Spleen (tissue), 3 donors: ENCODE results near the gene ASTL.

ENCODE experiments used
- POLR2A ChIP-seq, 3 donors: fragments of 450-650 bp; IDR thresholded peaks; one replicate each; pipeline ENCODE4 v1.5.1; 2017; ENCODE audit warnings: antibody characterized with exemption in 3 of 3, mild to moderate bottlenecking in 1 of 3
- POLR2AphosphoS5 ChIP-seq, 3 donors: sonication (generic); formaldehyde crosslinking; IDR thresholded peaks; one replicate each; pipeline ENCODE4 v1.5.1; 2017; ENCODE audit warnings: antibody characterized with exemption in 3 of 3

GRCh38 chr2:96135621-96136020, 2.7 kb downstream of the ASTL start:
- TF ChIP-seq POLR2AphosphoS5 (IDR thresholded peaks at IDR 0.05) (no peak), POLR2A (IDR thresholded peaks at IDR 0.05) (no peak)
